Caco-2 (cell line): ENCODE data around the gene TMPRSS6. TPM values are rescaled to one million over a fixed set of nuclear protein-coding genes. Genes with fewer than 3 reads are reported as not detected.
A peak's percentile ranks its signal among the peaks of the same experiment; 100 is the strongest.

Experiments used
- BruUV-seq: library from RNA; stranded (reverse); fragments of 400-500 nt; replicated peaks from 2 replicates; lab custom pipeline; 2021; lab: Mats Ljungman, UMichigan
- CTCF ChIA-PET: fragments of 300-600 bp; sonication (Branson Sonifier 250); formaldehyde crosslinking; loops from one replicate; lab custom pipeline; 2022; ENCODE audit warnings: antibody characterized with exemption; lab: Charles Lee
- POLR2A ChIA-PET: fragments of 300-600 bp; sonication (Branson Sonifier 250); formaldehyde crosslinking; loops from one replicate; lab custom pipeline; 2022; ENCODE audit warnings: antibody characterized with exemption; lab: Charles Lee
- DNase-seq, 2 experiments: peaks; one replicate each; pipeline versions ENCODE4 v3.0.0 to v3.0.0-alpha.2; 2020 to 2022
- H3K27me3 ChIP-seq: replicated peaks from 2 replicates; pipeline ENCODE4 v1.6.0; 2011; ENCODE audit warnings: low read length; ENCODE audit not compliant: control insufficient read depth, insufficient read depth
- H3K36me3 ChIP-seq: 2 replicates; pipeline ENCODE4 v1.5.1; 2011; ENCODE audit warnings: low read length; ENCODE audit not compliant: control insufficient read depth, insufficient read depth
- H3K4me1 ChIP-seq: fragments of 250-450 bp; sonication (Bioruptor Pico); 2 replicates; pipeline ENCODE4 v1.5.1; 2020; ENCODE audit warnings: mild to moderate bottlenecking
- H3K4me3 ChIP-seq: 2 replicates; pipeline ENCODE4 v1.5.1; 2011; ENCODE audit warnings: low read depth, mild to moderate bottlenecking, control low read depth, low read length
- H3K9me3 ChIP-seq: fragments of 250-450 bp; sonication (Bioruptor Pico); 2 replicates; pipeline ENCODE4 v1.5.1; 2020; ENCODE audit warnings: mild to moderate bottlenecking, moderate library complexity
- H3K27ac Mint-ChIP-seq: one replicate; pipeline ENCODE4 v1.8.0; 2022; ENCODE audit warnings: mixed read lengths; ENCODE audit not compliant: unreplicated experiment
- H3K27me3 Mint-ChIP-seq: one replicate; pipeline ENCODE4 v1.8.0; 2022; ENCODE audit warnings: mixed read lengths; ENCODE audit not compliant: insufficient read depth, unreplicated experiment
- H3K36me3 Mint-ChIP-seq: one replicate; pipeline ENCODE4 v1.8.0; 2022; ENCODE audit warnings: mild to moderate bottlenecking, mixed read lengths; ENCODE audit not compliant: insufficient read depth, unreplicated experiment
- H3K4me1 Mint-ChIP-seq: one replicate; pipeline ENCODE4 v1.8.0; 2022; ENCODE audit warnings: low read depth, mixed read lengths; ENCODE audit not compliant: unreplicated experiment
- H3K4me3 Mint-ChIP-seq: one replicate; pipeline ENCODE4 v1.8.0; 2022; ENCODE audit warnings: mild to moderate bottlenecking, moderate library complexity, mixed read lengths; ENCODE audit not compliant: unreplicated experiment
- H3K9me3 Mint-ChIP-seq: one replicate; pipeline ENCODE4 v1.8.0; 2022; ENCODE audit warnings: mixed read lengths; ENCODE audit not compliant: unreplicated experiment
- CTCF ChIP-seq, 2 experiments: fragments of 200-600 bp in 1 of 2; IDR thresholded peaks; 1 replicate in 1 of 2; 2 replicates in 1 of 2; pipeline versions ENCODE4 v1.5.1 to v1.8.0; 2011 to 2022; ENCODE audit warnings: antibody characterized with exemption in 1 of 2, control low read depth in 1 of 2, inconsistent platforms in 1 of 2, low read depth in 1 of 2, low read length in 1 of 2, mild to moderate bottlenecking in 1 of 2, moderate library complexity in 1 of 2; ENCODE audit not compliant: insufficient read depth in 1 of 2, severe bottlenecking in 1 of 2, unreplicated experiment in 1 of 2
- intact Hi-C: fragments of 100-400 bp; cut with micrococcal nuclease; formaldehyde crosslinking; loops from one replicate; pipeline ENCODE4 v1.10.0; 2022; ENCODE audit not compliant: unreplicated experiment
- total RNA-seq: library from RNA; stranded (reverse); gene quantifications from 2 replicates; pipeline ENCODE4 v1.2.3, GENCODE V29; 2022

TMPRSS6 gene
- total RNA-seq, 1 experiment from 2014 or later = 1.6 TPM

- TF ChIP-seq CTCF (IDR thresholded peaks at IDR 0.05; ENCODE audit: insufficient read depth in 1 of 2, low read depth in 1 of 2, low read length in 1 of 2, severe bottlenecking in 1 of 2, unreplicated experiment in 1 of 2) = no peak
- no peaks in the 10 kb centered on the region for H3K9me3 Mint-ChIP-seq
- BruUV-seq = no TSS peak
- CTCF ChIA-PET = no interaction called here
- H3K9me3 ChIP-seq = no peaks in the 10 kb centered on the region
- H3K36me3 Mint-ChIP-seq = peaks cover 22% of the 10 kb centered on the region
- intact Hi-C loops = no loop called here
- H3K27ac Mint-ChIP-seq = no peak overlapping the region
- no peaks in the 10 kb centered on the region for H3K4me1 Mint-ChIP-seq
- no peak for DNase-seq
- H3K36me3 ChIP-seq = peaks cover 2% of the 10 kb centered on the region
- POLR2A ChIA-PET = interaction anchor here (1.3 kb wide), 1 partner anchor 16 kb away, joined by 3 read pairs; no protein-coding TSS in a partner anchor
- no peaks in the 10 kb centered on the region; the same call in 1 of the 2 replicates for H3K27me3 ChIP-seq
- no peaks in the 10 kb centered on the region for H3K27me3 Mint-ChIP-seq
- H3K4me3 ChIP-seq = no peak overlapping the region
- peaks cover 16% of the 10 kb centered on the region; the same call in 1 of the 2 replicates for H3K4me1 ChIP-seq
- no peak overlapping the region for H3K4me3 Mint-ChIP-seq
These were observed 93.2 kb downstream of the TMPRSS6 start for GRCh38 chr22:37016134-37016910.

GRCh38 chr22:37015587-37015878, 94.0 kb downstream of the TMPRSS6 start:
- intact Hi-C loops = no loop called here
- H3K4me3 ChIP-seq = no peak overlapping the region
- CTCF ChIA-PET = no interaction called here
- H3K9me3 ChIP-seq = no peaks in the 10 kb centered on the region
- POLR2A ChIA-PET = interaction anchor here (0.5 to 1.3 kb wide), 2 partner anchors 17 kb away, joined by 3 read pairs; no protein-coding TSS in a partner anchor
- no peaks in the 10 kb centered on the region for H3K9me3 Mint-ChIP-seq
- H3K36me3 Mint-ChIP-seq = peaks cover 26% of the 10 kb centered on the region
- H3K27ac Mint-ChIP-seq = peak overlapping the region; percentile 22
- peaks cover 13% of the 10 kb centered on the region; the same call in 1 of the 2 replicates for H3K4me1 ChIP-seq
- H3K27me3 ChIP-seq = no peaks in the 10 kb centered on the region; the same call in 1 of the 2 replicates
- H3K4me1 Mint-ChIP-seq = no peaks in the 10 kb centered on the region
- H3K4me3 Mint-ChIP-seq = no peak overlapping the region
- peaks cover 2% of the 10 kb centered on the region for H3K36me3 ChIP-seq
- DNase-seq = no peak
- no peak for TF ChIP-seq CTCF (IDR thresholded peaks at IDR 0.05; ENCODE audit: insufficient read depth in 1 of 2, low read depth in 1 of 2, low read length in 1 of 2, severe bottlenecking in 1 of 2, unreplicated experiment in 1 of 2)
- H3K27me3 Mint-ChIP-seq = no peaks in the 10 kb centered on the region
- no TSS peak for BruUV-seq

Other genes with a start within 250 kb of the TMPRSS6 start
- not detected in 2 replicates for gene NCF4, start 248.7 kb downstream of the TMPRSS6 start, total RNA-seq
- not detected in 2 replicates for gene CSF2RB, start 196.1 kb downstream of the TMPRSS6 start, total RNA-seq
- 37.0 and 44.9 TPM in 2 replicates for gene TST, start 90.3 kb downstream of the TMPRSS6 start, total RNA-seq
- gene MPST, start 90.0 kb downstream of the TMPRSS6 start, total RNA-seq = 81.8 and 83.7 TPM in 2 replicates
- 17.2 and 19.8 TPM in 2 replicates for gene KCTD17, start 58.0 kb downstream of the TMPRSS6 start, total RNA-seq
- gene IL2RB, start 40.2 kb upstream of the TMPRSS6 start, total RNA-seq = not detected in 2 replicates
- 7.4 and 7.7 TPM in 2 replicates for gene C1QTNF6, start 78.5 kb upstream of the TMPRSS6 start, total RNA-seq
- not detected in 2 replicates for gene SSTR3, start 102.8 kb upstream of the TMPRSS6 start, total RNA-seq
- 0.25 TPM in 1 of 2 replicates, not detected in the other for gene RAC2, start 134.6 kb upstream of the TMPRSS6 start, total RNA-seq
- not detected in 2 replicates for gene CYTH4, start 172.8 kb upstream of the TMPRSS6 start, total RNA-seq